ENCODE results near the gene GLYATL3. TPM values are rescaled to one million over a fixed set of nuclear protein-coding genes. Genes with fewer than 3 reads are reported as not detected.

The GLYATL3 gene
- total RNA-seq, 2 experiments from 2014 or later = not detected

GRCh38 chr6:49543087-49543858 is 43.5 kb downstream of the GLYATL3 start:
- Histone ChIP-seq H4K20me1 (ENCODE audit: insufficient read depth, low read length) (no peaks in the 10 kb centered on the region), H3K4me1 (ENCODE audit: insufficient read depth, low read length, poor library complexity, severe bottlenecking) (no peaks in the 10 kb centered on the region), H3K36me3 (ENCODE audit: insufficient read depth, low read length) (no peaks in the 10 kb centered on the region), H3K79me2 (ENCODE audit: insufficient read depth, low read depth, low read length) (no peaks in the 10 kb centered on the region), H3K9me2 (ENCODE audit: insufficient read depth, low read length) (no peaks in the 10 kb centered on the region), H3K4me3 (ENCODE audit: low read depth, low read length, poor library complexity, severe bottlenecking) (no peak overlapping the region), H3K27ac (ENCODE audit: low read depth, low read length, poor library complexity, severe bottlenecking) (no peak overlapping the region), H2AFZ (ENCODE audit: low read length) (no peak overlapping the region), H3K4me2 (ENCODE audit: low read length) (no peak overlapping the region), H3K9me3 (ENCODE audit: low read length) (no peaks in the 10 kb centered on the region)
- ChIA-PET CTCF (ENCODE audit: unreplicated experiment) (no interaction called here), POLR2A (interaction anchor here (2.0 kb wide), 1 partner anchor 11 kb away, joined by 6 read pairs; no protein-coding TSS in a partner anchor)
- TF ChIP-seq EZH2phosphoT487 (IDR thresholded peaks at IDR 0.05; ENCODE audit: borderline replicate concordance, low read depth, low read length) = no peak
- TF ChIP-seq, protein P1, sequence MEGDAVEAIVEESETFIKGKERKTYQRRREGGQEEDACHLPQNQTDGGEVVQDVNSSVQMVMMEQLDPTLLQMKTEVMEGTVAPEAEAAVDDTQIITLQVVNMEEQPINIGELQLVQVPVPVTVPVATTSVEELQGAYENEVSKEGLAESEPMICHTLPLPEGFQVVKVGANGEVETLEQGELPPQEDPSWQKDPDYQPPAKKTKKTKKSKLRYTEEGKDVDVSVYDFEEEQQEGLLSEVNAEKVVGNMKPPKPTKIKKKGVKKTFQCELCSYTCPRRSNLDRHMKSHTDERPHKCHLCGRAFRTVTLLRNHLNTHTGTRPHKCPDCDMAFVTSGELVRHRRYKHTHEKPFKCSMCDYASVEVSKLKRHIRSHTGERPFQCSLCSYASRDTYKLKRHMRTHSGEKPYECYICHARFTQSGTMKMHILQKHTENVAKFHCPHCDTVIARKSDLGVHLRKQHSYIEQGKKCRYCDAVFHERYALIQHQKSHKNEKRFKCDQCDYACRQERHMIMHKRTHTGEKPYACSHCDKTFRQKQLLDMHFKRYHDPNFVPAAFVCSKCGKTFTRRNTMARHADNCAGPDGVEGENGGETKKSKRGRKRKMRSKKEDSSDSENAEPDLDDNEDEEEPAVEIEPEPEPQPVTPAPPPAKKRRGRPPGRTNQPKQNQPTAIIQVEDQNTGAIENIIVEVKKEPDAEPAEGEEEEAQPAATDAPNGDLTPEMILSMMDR (conservative IDR thresholded peaks at IDR 0.05; ENCODE audit: low read length) = no peak
- DNase-seq (ENCODE audit: low spot score) = no peak
- BruUV-seq (replicated peaks) = no TSS peak
- intact Hi-C loops (cut with micrococcal nuclease; ENCODE audit: unreplicated experiment) = no loop called here

GRCh38 chr6:49546331-49546730 is 46.6 kb downstream of the GLYATL3 start:
- no peaks in the 10 kb centered on the region for H3K79me2 ChIP-seq (ENCODE audit: insufficient read depth, low read depth, low read length)
- no TSS peak for BruUV-seq (replicated peaks)
- H3K4me3 ChIP-seq (ENCODE audit: low read depth, low read length, poor library complexity, severe bottlenecking) = no peak overlapping the region
- DNase-seq (ENCODE audit: low spot score) = no peak
- TF ChIP-seq EZH2phosphoT487 (IDR thresholded peaks at IDR 0.05; ENCODE audit: borderline replicate concordance, low read depth, low read length) = no peak
- TF ChIP-seq, protein P1 (conservative IDR thresholded peaks at IDR 0.05; ENCODE audit: low read length) = no peak
- no peak overlapping the region for H2AFZ ChIP-seq (ENCODE audit: low read length)
- no peaks in the 10 kb centered on the region for H3K9me2 ChIP-seq (ENCODE audit: insufficient read depth, low read length)
- intact Hi-C loops (cut with micrococcal nuclease; ENCODE audit: unreplicated experiment) = no loop called here
- H3K27ac ChIP-seq (ENCODE audit: low read depth, low read length, poor library complexity, severe bottlenecking) = no peak overlapping the region
- no peaks in the 10 kb centered on the region for H3K36me3 ChIP-seq (ENCODE audit: insufficient read depth, low read length)
- no peak overlapping the region for H3K4me2 ChIP-seq (ENCODE audit: low read length)
- no peaks in the 10 kb centered on the region for H4K20me1 ChIP-seq (ENCODE audit: insufficient read depth, low read length)
- CTCF ChIA-PET (ENCODE audit: unreplicated experiment) = no interaction called here
- no peaks in the 10 kb centered on the region for H3K9me3 ChIP-seq (ENCODE audit: low read length)
- POLR2A ChIA-PET = interaction anchor here (0.7 kb wide), 1 partner anchor 13 kb away, joined by 5 read pairs; no protein-coding TSS in a partner anchor
- H3K4me1 ChIP-seq (ENCODE audit: insufficient read depth, low read length, poor library complexity, severe bottlenecking) = no peaks in the 10 kb centered on the region

Data from OCI-LY7 (cell line).